K562 (cell line): Measurements from ENCODE around the gene ZNF787. TPM values are rescaled to one million over a fixed set of nuclear protein-coding genes. Genes with fewer than 3 reads are reported as not detected.
A peak's percentile ranks its signal among the peaks of the same experiment; 100 is the strongest.

Experiments used
- BRD4 ChIP-seq: fragments of 200-600 bp; sonication (generic); IDR thresholded peaks from 2 replicates; pipeline ENCODE4 v1.6.1; 2017; ENCODE audit warnings: inconsistent platforms
- CEBPB ChIP-seq: fragments of 450-650 bp; IDR thresholded peaks from 2 replicates; pipeline ENCODE4 v1.6.1; 2016; ENCODE audit warnings: missing genetic modification characterization, missing compliant biosample characterization
- CTCFL ChIP-seq: IDR thresholded peaks from 2 replicates; pipeline ENCODE4 v1.6.1; 2011; ENCODE audit warnings: borderline replicate concordance, low read depth, mild to moderate bottlenecking, moderate library complexity, low read length; ENCODE audit not compliant: insufficient read depth, poor library complexity, severe bottlenecking
- E2F3 ChIP-seq: fragments of 250-450 bp; sonication (Bioruptor Pico); IDR thresholded peaks from 2 replicates; pipeline ENCODE4 v1.4.0; 2020; ENCODE audit warnings: mild to moderate bottlenecking
- EHMT2 ChIP-seq: fragments of 450-650 bp; IDR thresholded peaks from 2 replicates; pipeline ENCODE4 v1.6.1; 2018; ENCODE audit warnings: antibody characterized with exemption
- GATAD2B ChIP-seq: fragments of 450-650 bp; IDR thresholded peaks from 2 replicates; pipeline ENCODE4 v1.6.1; 2017; ENCODE audit warnings: mild to moderate bottlenecking, borderline replicate concordance
- MCM7 ChIP-seq, 2 experiments: fragments of 450-650 bp; IDR thresholded peaks; 2 replicates each; pipeline ENCODE4 v1.6.1; 2016 to 2018
- POLR2AphosphoS5 ChIP-seq: IDR thresholded peaks from 2 replicates; pipeline ENCODE4 v1.6.1; 2011; ENCODE audit warnings: mild to moderate bottlenecking, low read depth, low read length, moderate library complexity; ENCODE audit not compliant: control insufficient read depth, insufficient read depth
- RNF219 ChIP-seq: fragments of 250-450 bp; sonication (Bioruptor Pico); IDR thresholded peaks from 2 replicates; pipeline ENCODE4 v1.5.0; 2022; ENCODE audit warnings: mild to moderate bottlenecking
- ZFP1 ChIP-seq: fragments of 450-650 bp; formaldehyde crosslinking; IDR thresholded peaks from 2 replicates; pipeline ENCODE4 v1.4.0; 2020; ENCODE audit warnings: mild to moderate bottlenecking, mixed read lengths
- ZFP36 ChIP-seq: fragments of 150-350 bp; IDR thresholded peaks from 2 replicates; pipeline ENCODE4 v1.6.1; 2018; ENCODE audit warnings: low read length, low read depth; ENCODE audit not compliant: partially characterized antibody
- ZNF431 ChIP-seq: sonication (generic); formaldehyde crosslinking; IDR thresholded peaks from 2 replicates; pipeline ENCODE4 v1.8.0; 2022; ENCODE audit warnings: mild to moderate bottlenecking, missing genetic modification reagents
- polyA plus RNA-seq, 8 experiments: library from polyadenylated mRNA; depleted of rRNA in 4 of 8; stranded (reverse) in 5 of 8; unstranded in 3 of 8; fragments of >200 nt; fragmentation: Nextera tagmentation in 2 of 8; fragmentation: Illumina TruSeq in 1 of 8; extraction: Ambion mirVana in 2 of 8; extraction: Trizol in 1 of 8; gene quantifications; 2 replicates each; pipeline versions ENCODE4 v1.2.1 to v1.2.3, GENCODE V29; 2011 to 2014; ENCODE audit warnings: inconsistent platforms in 1 of 8, missing spikeins in 1 of 8
- total RNA-seq, 7 experiments: library from RNA; depleted of rRNA in 6 of 7; stranded (reverse); fragments of >200 nt in 6 of 7; fragmentation: Illumina TruSeq in 2 of 7; extraction: Trizol in 2 of 7; gene quantifications; 2 replicates each; pipeline versions ENCODE4 v1.2.1 to v1.2.3, GENCODE V29; 2011 to 2021; ENCODE audit warnings: low replicate concordance in 1 of 7
- TF ChIP-seq, protein P1 (sequence below): fragments of 250-450 bp; sonication (Bioruptor Pico); IDR thresholded peaks from 2 replicates; pipeline ENCODE4 v1.8.0; 2021; ENCODE audit warnings: borderline replicate concordance, mild to moderate bottlenecking, moderate library complexity; ENCODE audit not compliant: poor library complexity, severe bottlenecking

Gene ZNF787
- total and polyA plus RNA-seq, 9 of the 15 experiments (the other 6 are each of a cell fraction or from before 2014, with no cell fraction given) = 0.45 to 77.6 (median 7.3) TPM

DNA sequence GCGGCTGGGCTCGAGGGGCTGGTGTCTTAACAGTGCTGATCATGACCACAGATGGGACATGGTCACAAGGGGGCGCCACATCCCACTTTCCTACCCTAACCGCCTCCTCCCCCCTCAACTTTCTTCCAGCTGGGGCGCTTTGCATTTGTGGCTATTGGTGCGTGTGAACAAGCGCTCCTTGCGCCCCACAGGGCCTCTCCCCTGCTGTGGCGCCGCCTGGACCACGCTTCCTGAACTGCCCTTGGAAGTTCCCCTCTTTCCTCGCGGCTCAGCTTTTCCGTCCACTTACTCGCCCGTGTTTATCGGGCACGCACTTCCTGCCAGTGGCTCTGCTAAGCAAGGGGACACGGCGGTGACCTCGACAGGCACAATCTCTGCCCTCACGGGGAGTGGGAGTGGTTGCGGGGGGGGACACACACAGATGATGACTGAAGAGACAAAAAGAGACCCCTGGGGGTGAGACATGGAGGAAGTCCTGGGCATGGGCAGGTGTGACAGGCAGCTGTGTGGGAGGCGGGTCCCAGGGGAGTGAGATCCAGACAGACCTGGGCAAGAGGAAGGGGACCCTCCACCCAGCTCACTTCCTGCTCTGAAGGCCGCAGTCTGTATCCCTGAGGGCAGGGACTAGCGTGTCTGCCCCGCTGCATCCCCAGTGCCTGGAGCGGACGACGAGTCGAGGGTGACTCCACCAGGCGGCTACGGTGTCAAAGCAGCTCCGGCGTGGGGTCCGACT is 40.3 kb downstream of the ZNF787 start (continued):
- peak; percentile 49 for TF ChIP-seq CTCFL
- no peak for TF ChIP-seq ZNF431 (CRISPR knock-in tag)
- TF ChIP-seq RNF219 (CRISPR knock-in tag) = no peak
- TF ChIP-seq ZFP36 = peak; percentile 39
- TF ChIP-seq POLR2AphosphoS5 = no peak
- no peak for TF ChIP-seq GATAD2B
- TF ChIP-seq E2F3 (CRISPR knock-in tag) = no peak
- TF ChIP-seq MCM7 (IDR thresholded peaks at IDR 0.05) = no peak
- TF ChIP-seq CEBPB (tag) = no peak
- TF ChIP-seq, protein P1, sequence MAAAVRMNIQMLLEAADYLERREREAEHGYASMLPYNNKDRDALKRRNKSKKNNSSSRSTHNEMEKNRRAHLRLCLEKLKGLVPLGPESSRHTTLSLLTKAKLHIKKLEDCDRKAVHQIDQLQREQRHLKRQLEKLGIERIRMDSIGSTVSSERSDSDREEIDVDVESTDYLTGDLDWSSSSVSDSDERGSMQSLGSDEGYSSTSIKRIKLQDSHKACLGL (CRISPR knock-in tag) = no peak
- TF ChIP-seq ZFP1 (CRISPR knock-in tag) = no peak
- no peak for TF ChIP-seq BRD4
- TF ChIP-seq EHMT2 = peak; percentile 50; the same call in 1 of the 2 replicates
